ENCODE data around the gene SAMD11. TPM values are rescaled to one million over a fixed set of nuclear protein-coding genes. Genes with fewer than 3 reads are reported as not detected.

SAMD11 gene
- total RNA-seq, 1 experiment from 2014 or later = 13.5 TPM

DNA sequence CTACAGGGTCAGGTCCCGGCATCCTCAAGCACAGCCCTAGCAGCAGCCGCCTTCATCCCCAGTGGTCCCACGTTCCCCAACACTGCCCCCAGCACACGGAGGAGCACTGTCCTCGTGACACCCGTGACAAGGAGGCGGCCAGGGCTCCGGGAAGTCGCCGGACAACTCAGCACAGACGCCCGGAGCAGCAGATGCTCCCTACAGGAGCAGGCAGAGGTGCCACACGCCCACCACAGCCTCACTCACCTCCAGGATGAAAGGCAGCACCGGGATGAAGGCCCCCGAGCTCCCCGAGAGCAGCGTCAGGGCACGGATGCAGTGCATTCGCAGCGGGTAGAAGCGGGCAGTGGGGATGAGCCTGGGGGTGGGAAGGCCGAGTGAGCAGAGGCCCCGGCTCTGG, 27.2 kb downstream of the SAMD11 start:
- H4K20me1 ChIP-seq (ENCODE audit: control insufficient read depth, insufficient read depth, insufficient read length) = no peaks in the 10 kb centered on the region
- H3K4me1 Mint-ChIP-seq = peaks cover 0 to 5% of the 10 kb centered on the region in 2 experiments; a peak in 1 of 4 replicates

More for the DNA sequence above, 27.2 kb downstream of the SAMD11 start:
- H4K91ac ChIP-seq (ENCODE audit: insufficient read length, low read depth, low read length) = no peak overlapping the region
- no peaks in the 10 kb centered on the region for H3K4me1 ChIP-seq (ENCODE audit: insufficient read depth, low read length)
- H3K9me3 ChIP-seq (ENCODE audit: control insufficient read depth, low read depth, low read length) = no peaks in the 10 kb centered on the region
- TF ChIP-seq, protein P1, sequence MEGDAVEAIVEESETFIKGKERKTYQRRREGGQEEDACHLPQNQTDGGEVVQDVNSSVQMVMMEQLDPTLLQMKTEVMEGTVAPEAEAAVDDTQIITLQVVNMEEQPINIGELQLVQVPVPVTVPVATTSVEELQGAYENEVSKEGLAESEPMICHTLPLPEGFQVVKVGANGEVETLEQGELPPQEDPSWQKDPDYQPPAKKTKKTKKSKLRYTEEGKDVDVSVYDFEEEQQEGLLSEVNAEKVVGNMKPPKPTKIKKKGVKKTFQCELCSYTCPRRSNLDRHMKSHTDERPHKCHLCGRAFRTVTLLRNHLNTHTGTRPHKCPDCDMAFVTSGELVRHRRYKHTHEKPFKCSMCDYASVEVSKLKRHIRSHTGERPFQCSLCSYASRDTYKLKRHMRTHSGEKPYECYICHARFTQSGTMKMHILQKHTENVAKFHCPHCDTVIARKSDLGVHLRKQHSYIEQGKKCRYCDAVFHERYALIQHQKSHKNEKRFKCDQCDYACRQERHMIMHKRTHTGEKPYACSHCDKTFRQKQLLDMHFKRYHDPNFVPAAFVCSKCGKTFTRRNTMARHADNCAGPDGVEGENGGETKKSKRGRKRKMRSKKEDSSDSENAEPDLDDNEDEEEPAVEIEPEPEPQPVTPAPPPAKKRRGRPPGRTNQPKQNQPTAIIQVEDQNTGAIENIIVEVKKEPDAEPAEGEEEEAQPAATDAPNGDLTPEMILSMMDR (conservative IDR thresholded peaks at IDR 0.05) = no peak
- no peaks in the 10 kb centered on the region for H3K79me2 ChIP-seq (ENCODE audit: insufficient read depth, low read length)
- Mint-ChIP-seq H3K4me3 (no peak overlapping the region), H3K27ac (no peak overlapping the region), H3K36me3 (ENCODE audit: insufficient read depth in 1 of 3, low read depth in 3 of 3) (peaks cover 39 to 84% (median 80%) of the 10 kb centered on the region in 3 experiments; a peak in 6 of 7 replicates), H3K27me3 (ENCODE audit: low read depth) (no peaks in the 10 kb centered on the region), H3K9me3 (no peaks in the 10 kb centered on the region; a peak in 2 of 5 replicates)
- no peak overlapping the region for H2BK120ac ChIP-seq (ENCODE audit: low read depth, low read length, poor library complexity, severe bottlenecking)
- no peak overlapping the region for H2AFZ ChIP-seq (ENCODE audit: low read length)
- no peak overlapping the region for H3T11ph ChIP-seq (ENCODE audit: low read length)
- H3K23me2 ChIP-seq (ENCODE audit: insufficient read length, low read depth, low read length, poor library complexity, severe bottlenecking) = no peaks in the 10 kb centered on the region
- no peaks in the 10 kb centered on the region for H3K27me3 ChIP-seq (ENCODE audit: insufficient read depth, low read length)
- H3K9ac ChIP-seq (ENCODE audit: extremely low read depth, insufficient read length, low read length) = no peak overlapping the region
- no peak overlapping the region for H3K56ac ChIP-seq (ENCODE audit: insufficient read length, low read depth, low read length)
- H4K8ac ChIP-seq (replicated peaks; ENCODE audit: insufficient read length, low read depth, low read length) = no peak overlapping the region
- H2BK5ac ChIP-seq (ENCODE audit: insufficient read length, low read length) = no peak overlapping the region
- no peak overlapping the region for H4K5ac ChIP-seq (ENCODE audit: insufficient read length, low read depth, low read length)
- no peak for DNase-seq
- no peaks in the 10 kb centered on the region for H3K79me1 ChIP-seq (ENCODE audit: insufficient read depth, low read depth, low read length, poor library complexity, severe bottlenecking)
- WGBS (ENCODE audit: extremely low coverage, insufficient read length, low lambda C conversion rate) = no CpG with 5 or more reads among the region's 23 CpGs
- no peak overlapping the region for H2AK5ac ChIP-seq (ENCODE audit: insufficient read length, low read length)
- H2BK20ac ChIP-seq (ENCODE audit: low read depth, low read length, poor library complexity, severe bottlenecking) = no peak overlapping the region
- H3K27ac ChIP-seq (ENCODE audit: insufficient read length, low read depth, low read length) = no peak overlapping the region
- H3K14ac ChIP-seq (ENCODE audit: insufficient read depth, low read length) = no peak overlapping the region
- no peak overlapping the region for H2BK12ac ChIP-seq (ENCODE audit: insufficient read length, low read depth, low read length)
- H3K4ac ChIP-seq (ENCODE audit: low read depth, low read length) = no peak overlapping the region
- no peak overlapping the region for H3K23ac ChIP-seq (ENCODE audit: insufficient read length, low read depth, low read length)
- no peak overlapping the region for H3K18ac ChIP-seq (ENCODE audit: insufficient read length, low read depth, low read length)
- H3K4me2 ChIP-seq (ENCODE audit: insufficient read depth, insufficient read length, low read length) = no peak overlapping the region
- H2BK15ac ChIP-seq (ENCODE audit: low read depth, low read length) = no peak overlapping the region

All from H9 (cell line).